Astrocyte (in vitro differentiated cells and primary cell): ENCODE measurements around the gene NPR2. TPM values are rescaled to one million over a fixed set of nuclear protein-coding genes. Genes with fewer than 3 reads are reported as not detected.

ENCODE experiments used
- DNase-seq: peaks from one replicate; pipeline ENCODE4 v3.0.0-alpha.2; 2010; ENCODE audit warnings: low read depth
- FAIRE-seq: peaks from 2 replicates; lab custom pipeline; 2011; peaks lifted over from hg19 to GRCh38; lab: Jason Lieb, UNC
- H2AFZ ChIP-seq: 2 replicates; pipeline ENCODE4 v1.6.0; 2012; ENCODE audit warnings: low read depth, low read length, inconsistent platforms
- H3K27ac ChIP-seq: 2 replicates; pipeline ENCODE4 v1.5.1; 2011; ENCODE audit warnings: low read depth, low read length, inconsistent platforms
- H3K27me3 ChIP-seq: 2 replicates; pipeline ENCODE4 v1.6.0; 2011; ENCODE audit warnings: low read length, inconsistent platforms; ENCODE audit not compliant: insufficient read depth
- H3K36me3 ChIP-seq: 2 replicates; pipeline ENCODE4 v1.5.1; 2011; ENCODE audit warnings: low read length, inconsistent platforms; ENCODE audit not compliant: insufficient read depth
- H3K4me1 ChIP-seq: 2 replicates; pipeline ENCODE4 v1.5.1; 2011; ENCODE audit warnings: low read length, inconsistent platforms; ENCODE audit not compliant: insufficient read depth
- H3K4me2 ChIP-seq: 2 replicates; pipeline ENCODE4 v1.6.0; 2012; ENCODE audit warnings: low read length, inconsistent platforms
- H3K4me3 ChIP-seq: 2 replicates; pipeline ENCODE4 v1.5.1; 2011; ENCODE audit warnings: low read depth, mild to moderate bottlenecking, low read length, inconsistent platforms; ENCODE audit not compliant: insufficient read depth
- H3K79me2 ChIP-seq: 2 replicates; pipeline ENCODE4 v1.6.0; 2012; ENCODE audit warnings: mild to moderate bottlenecking, low read length, inconsistent platforms; ENCODE audit not compliant: insufficient read depth
- H3K9ac ChIP-seq: 2 replicates; pipeline ENCODE4 v1.6.0; 2012; ENCODE audit warnings: mild to moderate bottlenecking, low read length, inconsistent platforms
- H3K9me3 ChIP-seq: 2 replicates; pipeline ENCODE4 v1.5.1; 2012; ENCODE audit warnings: low read depth, mild to moderate bottlenecking, low read length, inconsistent platforms; ENCODE audit not compliant: insufficient read depth
- H4K20me1 ChIP-seq: 2 replicates; pipeline ENCODE4 v1.6.0; 2012; ENCODE audit warnings: low read length, inconsistent platforms; ENCODE audit not compliant: insufficient read depth
- H3K27ac Mint-ChIP-seq: one replicate; pipeline ENCODE4 v1.8.0; 2021; ENCODE audit warnings: mild to moderate bottlenecking, mixed read lengths; ENCODE audit not compliant: unreplicated experiment
- H3K27me3 Mint-ChIP-seq: one replicate; pipeline ENCODE4 v1.8.0; 2021; ENCODE audit warnings: low read depth, mixed read lengths; ENCODE audit not compliant: unreplicated experiment
- H3K36me3 Mint-ChIP-seq: one replicate; pipeline ENCODE4 v1.8.0; 2021; ENCODE audit warnings: low read depth, mixed read lengths; ENCODE audit not compliant: unreplicated experiment
- H3K4me1 Mint-ChIP-seq: one replicate; pipeline ENCODE4 v1.8.0; 2021; ENCODE audit warnings: low read depth, mixed read lengths; ENCODE audit not compliant: unreplicated experiment
- H3K4me3 Mint-ChIP-seq: one replicate; pipeline ENCODE4 v1.8.0; 2021; ENCODE audit warnings: mild to moderate bottlenecking, moderate library complexity, mixed read lengths; ENCODE audit not compliant: unreplicated experiment
- H3K9me3 Mint-ChIP-seq: one replicate; pipeline ENCODE4 v1.8.0; 2021; ENCODE audit warnings: mild to moderate bottlenecking, mixed read lengths; ENCODE audit not compliant: unreplicated experiment
- EZH2 ChIP-seq: IDR thresholded peaks from 2 replicates; pipeline ENCODE4 v1.6.1; 2012; ENCODE audit warnings: mild to moderate bottlenecking, low read length, inconsistent platforms; ENCODE audit not compliant: insufficient read depth
- total RNA-seq: library from RNA; stranded (reverse); gene quantifications from 2 replicates; pipeline ENCODE4 v1.2.1, GENCODE V29; 2021
- TF ChIP-seq, protein P1 (sequence below): IDR thresholded peaks from 2 replicates; pipeline ENCODE4 v1.5.1; 2011; ENCODE audit warnings: low read depth, mild to moderate bottlenecking, inconsistent platforms, low read length, moderate library complexity; ENCODE audit not compliant: insufficient read depth

The NPR2 gene
- total RNA-seq, 1 donor from 2014 or later: 24.6 TPM

DNA sequence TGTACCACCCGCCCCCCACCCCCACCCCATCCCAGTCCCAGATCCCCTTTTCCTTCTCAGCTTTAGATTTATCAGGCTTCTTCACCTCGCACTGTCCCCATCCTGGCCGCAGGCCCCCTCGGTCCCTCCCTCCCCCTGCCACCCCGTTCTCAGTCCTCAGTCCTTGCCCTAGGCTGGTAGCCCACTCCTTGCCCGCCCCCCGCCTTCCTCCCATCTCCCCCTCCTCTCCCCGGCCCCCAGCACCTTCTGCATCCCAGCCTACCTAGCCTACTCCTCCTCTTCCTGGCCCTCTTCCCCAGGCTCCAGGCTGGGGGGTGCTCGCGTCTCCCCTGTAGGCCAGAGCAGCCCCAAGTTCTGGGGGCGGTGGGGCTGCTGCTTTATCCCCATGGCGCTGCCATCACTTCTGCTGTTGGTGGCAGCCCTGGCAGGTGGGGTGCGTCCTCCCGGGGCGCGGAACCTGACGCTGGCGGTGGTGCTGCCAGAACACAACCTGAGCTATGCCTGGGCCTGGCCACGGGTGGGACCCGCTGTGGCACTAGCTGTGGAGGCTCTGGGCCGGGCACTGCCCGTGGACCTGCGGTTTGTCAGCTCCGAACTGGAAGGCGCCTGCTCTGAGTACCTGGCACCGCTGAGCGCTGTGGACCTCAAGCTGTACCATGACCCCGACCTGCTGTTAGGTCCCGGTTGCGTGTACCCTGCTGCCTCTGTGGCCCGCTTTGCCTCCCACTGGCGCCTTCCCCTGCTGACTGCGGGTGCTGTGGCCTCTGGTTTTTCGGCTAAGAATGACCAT, 828 bp downstream of the NPR2 start:
- Histone ChIP-seq H3K79me2 (peaks cover 29% of the 10 kb centered on the region), H3K4me1 (peaks cover 30% of the 10 kb centered on the region), H3K9ac (peak overlapping the region; percentile 85), H3K4me3 (no peak overlapping the region), H3K36me3 (no peaks in the 10 kb centered on the region), H2AFZ (no peak overlapping the region), H3K27me3 (peaks cover 2% of the 10 kb centered on the region), H3K4me2 (peak overlapping the region; percentile 89), H4K20me1 (peaks cover 3% of the 10 kb centered on the region), H3K27ac (no peak overlapping the region), H3K9me3 (no peaks in the 10 kb centered on the region)
- Mint-ChIP-seq H3K4me3 (no peak overlapping the region), H3K4me1 (peaks cover 34% of the 10 kb centered on the region), H3K27ac (peak overlapping the region; percentile 62), H3K36me3 (peaks cover 1% of the 10 kb centered on the region), H3K27me3 (no peaks in the 10 kb centered on the region), H3K9me3 (no peaks in the 10 kb centered on the region)
- TF ChIP-seq, protein P1, sequence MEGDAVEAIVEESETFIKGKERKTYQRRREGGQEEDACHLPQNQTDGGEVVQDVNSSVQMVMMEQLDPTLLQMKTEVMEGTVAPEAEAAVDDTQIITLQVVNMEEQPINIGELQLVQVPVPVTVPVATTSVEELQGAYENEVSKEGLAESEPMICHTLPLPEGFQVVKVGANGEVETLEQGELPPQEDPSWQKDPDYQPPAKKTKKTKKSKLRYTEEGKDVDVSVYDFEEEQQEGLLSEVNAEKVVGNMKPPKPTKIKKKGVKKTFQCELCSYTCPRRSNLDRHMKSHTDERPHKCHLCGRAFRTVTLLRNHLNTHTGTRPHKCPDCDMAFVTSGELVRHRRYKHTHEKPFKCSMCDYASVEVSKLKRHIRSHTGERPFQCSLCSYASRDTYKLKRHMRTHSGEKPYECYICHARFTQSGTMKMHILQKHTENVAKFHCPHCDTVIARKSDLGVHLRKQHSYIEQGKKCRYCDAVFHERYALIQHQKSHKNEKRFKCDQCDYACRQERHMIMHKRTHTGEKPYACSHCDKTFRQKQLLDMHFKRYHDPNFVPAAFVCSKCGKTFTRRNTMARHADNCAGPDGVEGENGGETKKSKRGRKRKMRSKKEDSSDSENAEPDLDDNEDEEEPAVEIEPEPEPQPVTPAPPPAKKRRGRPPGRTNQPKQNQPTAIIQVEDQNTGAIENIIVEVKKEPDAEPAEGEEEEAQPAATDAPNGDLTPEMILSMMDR: no peak
- TF ChIP-seq EZH2: no peak
- DNase-seq: no peak
- no peak for FAIRE-seq

DNA sequence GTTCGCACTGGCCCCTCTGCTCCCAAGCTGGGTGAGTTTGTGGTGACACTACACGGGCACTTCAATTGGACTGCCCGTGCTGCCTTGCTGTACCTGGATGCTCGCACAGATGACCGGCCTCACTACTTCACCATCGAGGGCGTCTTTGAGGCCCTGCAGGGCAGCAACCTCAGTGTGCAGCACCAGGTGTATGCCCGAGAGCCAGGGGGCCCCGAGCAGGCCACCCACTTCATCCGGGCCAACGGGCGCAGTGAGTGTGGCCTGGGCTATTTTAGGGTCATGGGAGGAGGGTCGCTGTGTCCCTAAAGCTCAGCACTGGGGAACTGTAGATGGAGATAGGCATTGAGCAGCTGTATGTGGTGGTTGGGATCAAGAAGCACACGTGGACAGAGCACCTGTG, 1.4 kb downstream of the NPR2 start:
- Histone ChIP-seq H3K36me3 (no peaks in the 10 kb centered on the region), H3K9me3 (no peaks in the 10 kb centered on the region), H2AFZ (no peak overlapping the region), H3K79me2 (peaks cover 33% of the 10 kb centered on the region), H4K20me1 (peaks cover 3% of the 10 kb centered on the region), H3K27ac (no peak overlapping the region), H3K4me1 (peaks cover 30% of the 10 kb centered on the region), H3K9ac (no peak overlapping the region), H3K4me2 (peak overlapping the region; percentile 89), H3K4me3 (no peak overlapping the region), H3K27me3 (peaks cover 2% of the 10 kb centered on the region)
- DNase-seq (no peak), FAIRE-seq (no peak)
- H3K4me3 Mint-ChIP-seq: peak overlapping the region; percentile 42
- H3K27ac Mint-ChIP-seq: peak overlapping the region; percentile 62
- peaks cover 1% of the 10 kb centered on the region for H3K36me3 Mint-ChIP-seq
- H3K27me3 Mint-ChIP-seq: no peaks in the 10 kb centered on the region
- peaks cover 36% of the 10 kb centered on the region for H3K4me1 Mint-ChIP-seq
- H3K9me3 Mint-ChIP-seq: no peaks in the 10 kb centered on the region
- no peak for TF ChIP-seq EZH2
- TF ChIP-seq, protein P1: no peak

DNA sequence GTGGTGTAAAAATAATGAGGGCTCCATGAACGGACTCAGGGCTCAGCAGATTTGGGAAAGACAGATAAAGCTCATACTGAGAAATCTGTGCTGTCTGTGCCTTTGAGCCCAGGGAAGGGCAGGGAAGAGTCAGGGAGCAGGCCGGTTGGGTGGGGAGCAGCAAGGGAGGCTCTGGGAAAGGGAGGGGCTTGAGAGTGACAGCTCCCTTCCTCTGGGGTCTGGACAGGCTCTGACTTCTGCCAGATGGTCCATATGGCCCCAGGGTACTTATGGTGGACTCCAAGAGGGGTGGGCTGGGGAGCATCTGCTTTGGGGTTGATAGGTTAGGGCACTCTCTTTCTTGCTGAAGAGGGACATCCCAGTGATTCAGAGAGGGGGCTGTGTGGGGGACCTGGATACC, 2.1 kb downstream of the NPR2 start:
- H3K4me1 Mint-ChIP-seq: peaks cover 41% of the 10 kb centered on the region
- peaks cover 33% of the 10 kb centered on the region for H3K79me2 ChIP-seq
- H3K36me3 ChIP-seq: no peaks in the 10 kb centered on the region
- H3K9me3 Mint-ChIP-seq: no peaks in the 10 kb centered on the region
- peak overlapping the region; percentile 42 for H3K4me3 Mint-ChIP-seq
- FAIRE-seq (no peak), DNase-seq (no peak)
- TF ChIP-seq EZH2: no peak
- TF ChIP-seq, protein P1: no peak
- H3K4me3 ChIP-seq: no peak overlapping the region
- H3K9me3 ChIP-seq: no peaks in the 10 kb centered on the region
- H4K20me1 ChIP-seq: peaks cover 3% of the 10 kb centered on the region
- no peak overlapping the region for H2AFZ ChIP-seq
- peak overlapping the region; percentile 89 for H3K4me2 ChIP-seq
- no peak overlapping the region for H3K9ac ChIP-seq
- H3K27ac ChIP-seq: no peak overlapping the region
- no peak overlapping the region for H3K27ac Mint-ChIP-seq
- no peaks in the 10 kb centered on the region for H3K27me3 Mint-ChIP-seq
- peaks cover 1% of the 10 kb centered on the region for H3K36me3 Mint-ChIP-seq
- H3K4me1 ChIP-seq: peaks cover 32% of the 10 kb centered on the region
- H3K27me3 ChIP-seq: peaks cover 2% of the 10 kb centered on the region
